ENCODE results near the gene ATP1A2.

The ATP1A2 gene

DNA sequence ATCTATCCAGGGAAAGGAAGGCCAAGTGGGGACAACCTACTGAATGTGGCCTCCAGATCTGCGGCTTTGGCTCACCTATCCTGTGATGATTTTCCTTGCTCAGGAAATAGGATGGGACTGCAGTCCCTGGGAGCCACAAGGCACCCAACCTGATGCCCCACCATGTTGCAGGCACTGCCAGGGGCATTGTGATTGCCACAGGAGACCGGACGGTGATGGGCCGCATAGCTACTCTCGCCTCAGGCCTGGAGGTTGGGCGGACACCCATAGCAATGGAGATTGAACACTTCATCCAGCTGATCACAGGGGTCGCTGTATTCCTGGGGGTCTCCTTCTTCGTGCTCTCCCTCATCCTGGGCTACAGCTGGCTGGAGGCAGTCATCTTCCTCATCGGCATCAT lies 11.8 kb downstream of the ATP1A2 start:
- TF ChIP-seq, protein P1, sequence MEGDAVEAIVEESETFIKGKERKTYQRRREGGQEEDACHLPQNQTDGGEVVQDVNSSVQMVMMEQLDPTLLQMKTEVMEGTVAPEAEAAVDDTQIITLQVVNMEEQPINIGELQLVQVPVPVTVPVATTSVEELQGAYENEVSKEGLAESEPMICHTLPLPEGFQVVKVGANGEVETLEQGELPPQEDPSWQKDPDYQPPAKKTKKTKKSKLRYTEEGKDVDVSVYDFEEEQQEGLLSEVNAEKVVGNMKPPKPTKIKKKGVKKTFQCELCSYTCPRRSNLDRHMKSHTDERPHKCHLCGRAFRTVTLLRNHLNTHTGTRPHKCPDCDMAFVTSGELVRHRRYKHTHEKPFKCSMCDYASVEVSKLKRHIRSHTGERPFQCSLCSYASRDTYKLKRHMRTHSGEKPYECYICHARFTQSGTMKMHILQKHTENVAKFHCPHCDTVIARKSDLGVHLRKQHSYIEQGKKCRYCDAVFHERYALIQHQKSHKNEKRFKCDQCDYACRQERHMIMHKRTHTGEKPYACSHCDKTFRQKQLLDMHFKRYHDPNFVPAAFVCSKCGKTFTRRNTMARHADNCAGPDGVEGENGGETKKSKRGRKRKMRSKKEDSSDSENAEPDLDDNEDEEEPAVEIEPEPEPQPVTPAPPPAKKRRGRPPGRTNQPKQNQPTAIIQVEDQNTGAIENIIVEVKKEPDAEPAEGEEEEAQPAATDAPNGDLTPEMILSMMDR (conservative IDR thresholded peaks at IDR 0.05; ENCODE audit: low read depth) = no peak
- H3K27ac ChIP-seq = no peak overlapping the region
- no peak for DNase-seq (ENCODE audit: low spot score)
- ChIA-PET POLR2A (ENCODE audit: low non-redundant PET) (no interaction called here), CTCF (no interaction called here)

DNA sequence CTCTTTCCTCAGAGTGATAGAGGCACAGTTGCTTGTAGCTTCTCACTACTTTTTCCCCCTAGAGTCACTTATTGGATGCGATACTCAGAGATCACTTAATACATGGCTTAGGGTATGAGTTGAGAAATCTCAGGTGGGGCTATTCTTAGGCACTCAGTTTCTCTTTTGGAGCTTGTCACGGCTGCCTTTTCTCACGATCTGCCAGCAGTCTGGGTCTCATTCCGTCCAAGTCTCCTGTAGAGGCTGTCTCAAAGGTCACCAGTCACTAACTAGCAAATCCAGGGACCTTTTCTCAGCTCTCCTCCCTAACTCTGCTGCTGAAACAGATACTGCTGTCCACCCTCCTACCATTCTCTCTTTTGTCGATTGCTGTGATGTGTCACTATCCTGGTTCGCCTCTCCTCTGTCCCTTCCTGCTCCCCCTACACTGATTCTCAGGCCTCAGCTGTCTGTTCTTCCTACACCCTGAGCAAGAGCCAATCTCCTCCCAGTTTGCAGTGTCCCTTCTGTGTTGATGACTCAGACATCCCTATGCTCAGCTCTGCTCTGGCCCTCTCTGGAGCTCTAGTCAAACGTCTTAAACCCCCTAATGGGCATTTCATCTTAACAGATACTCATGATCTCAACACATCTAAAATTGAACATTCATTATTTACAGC lies 12.4 kb downstream of the ATP1A2 start:
- TF ChIP-seq, protein P1 (conservative IDR thresholded peaks at IDR 0.05; ENCODE audit: low read depth) = no peak
- CTCF ChIA-PET = interaction anchor here (1.0 kb wide), 1 partner anchor 27 kb away, joined by 4 read pairs; no protein-coding TSS in a partner anchor
- POLR2A ChIA-PET (ENCODE audit: low non-redundant PET) = no interaction called here
- H3K27ac ChIP-seq = no peak overlapping the region
- DNase-seq (ENCODE audit: low spot score) = no peak

DNA sequence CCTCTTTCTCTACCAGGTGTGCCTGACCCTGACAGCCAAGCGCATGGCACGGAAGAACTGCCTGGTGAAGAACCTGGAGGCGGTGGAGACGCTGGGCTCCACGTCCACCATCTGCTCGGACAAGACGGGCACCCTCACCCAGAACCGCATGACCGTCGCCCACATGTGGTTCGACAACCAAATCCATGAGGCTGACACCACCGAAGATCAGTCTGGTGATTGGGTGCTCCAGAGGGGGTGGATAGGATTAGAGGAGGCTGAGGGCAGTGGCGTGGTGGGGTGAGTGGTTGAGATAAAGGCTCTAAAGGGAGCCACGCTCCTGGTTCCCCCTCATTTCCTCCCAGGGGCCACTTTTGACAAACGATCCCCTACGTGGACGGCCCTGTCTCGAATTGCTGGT lies 13.1 kb downstream of the ATP1A2 start:
- H3K27ac ChIP-seq = no peak overlapping the region
- POLR2A ChIA-PET (ENCODE audit: low non-redundant PET) = no interaction called here
- TF ChIP-seq, protein P1 (conservative IDR thresholded peaks at IDR 0.05; ENCODE audit: low read depth) = no peak
- no peak for DNase-seq (ENCODE audit: low spot score)
- CTCF ChIA-PET = interaction anchor here (1.0 kb wide), 1 partner anchor 28 kb away, joined by 4 read pairs; no protein-coding TSS in a partner anchor

DNA sequence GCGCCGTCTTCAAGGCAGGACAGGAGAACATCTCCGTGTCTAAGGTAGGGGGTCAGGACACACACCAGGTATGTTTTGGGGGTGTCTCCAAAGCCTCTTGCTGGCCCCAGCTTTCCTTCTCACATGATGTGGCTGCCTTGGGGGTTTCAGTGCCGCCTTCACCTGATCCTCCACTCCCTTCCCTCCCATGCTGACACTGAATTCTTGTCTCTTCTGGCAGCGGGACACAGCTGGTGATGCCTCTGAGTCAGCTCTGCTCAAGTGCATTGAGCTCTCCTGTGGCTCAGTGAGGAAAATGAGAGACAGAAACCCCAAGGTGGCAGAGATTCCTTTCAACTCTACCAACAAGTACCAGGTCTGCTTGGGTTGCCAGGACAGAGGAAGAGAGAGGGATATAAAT lies 13.5 kb downstream of the ATP1A2 start:
- ChIA-PET POLR2A (ENCODE audit: low non-redundant PET) (no interaction called here), CTCF (interaction anchor here (1.0 kb wide), 1 partner anchor 28 kb away, joined by 4 read pairs; no protein-coding TSS in a partner anchor)
- DNase-seq (ENCODE audit: low spot score) = no peak
- TF ChIP-seq, protein P1 (conservative IDR thresholded peaks at IDR 0.05; ENCODE audit: low read depth) = no peak
- no peak overlapping the region for H3K27ac ChIP-seq

DNA sequence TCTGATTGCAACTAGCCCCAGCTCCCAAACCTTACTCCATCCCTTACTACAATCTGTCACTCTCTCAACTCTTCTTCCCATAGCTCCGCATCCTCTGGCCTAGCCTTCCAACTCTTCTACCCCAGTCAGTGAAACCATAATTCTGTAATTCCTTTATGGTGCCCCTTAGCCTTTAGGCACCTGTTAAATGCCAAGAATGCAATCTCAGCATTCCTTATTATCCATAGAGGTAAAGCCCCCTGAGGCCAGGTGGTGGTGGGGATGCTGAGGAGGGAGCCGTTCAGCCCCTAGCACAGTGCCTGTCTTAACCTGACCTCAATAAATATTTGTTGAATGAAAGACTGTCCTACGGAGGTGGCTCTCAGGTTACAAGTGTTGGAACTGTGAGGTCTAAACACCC lies 14.0 kb downstream of the ATP1A2 start:
- no peak for DNase-seq (ENCODE audit: low spot score)
- TF ChIP-seq, protein P1 (conservative IDR thresholded peaks at IDR 0.05; ENCODE audit: low read depth) = no peak
- ChIA-PET CTCF (no interaction called here), POLR2A (ENCODE audit: low non-redundant PET) (no interaction called here)
- no peak overlapping the region for H3K27ac ChIP-seq

DNA sequence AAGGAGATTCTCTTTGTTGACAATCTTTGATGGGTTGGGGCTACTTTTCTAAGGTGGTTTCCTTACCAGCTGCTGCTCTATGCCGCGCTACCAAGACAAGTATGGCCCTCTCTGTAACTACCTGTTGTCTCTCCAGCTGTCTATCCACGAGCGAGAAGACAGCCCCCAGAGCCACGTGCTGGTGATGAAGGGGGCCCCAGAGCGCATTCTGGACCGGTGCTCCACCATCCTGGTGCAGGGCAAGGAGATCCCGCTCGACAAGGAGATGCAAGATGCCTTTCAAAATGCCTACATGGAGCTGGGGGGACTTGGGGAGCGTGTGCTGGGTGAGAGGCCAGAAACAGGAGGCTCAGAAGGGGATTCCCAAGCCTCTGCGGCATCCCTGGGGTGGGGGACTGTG lies 14.4 kb downstream of the ATP1A2 start:
- no peak for DNase-seq (ENCODE audit: low spot score)
- no peak overlapping the region for H3K27ac ChIP-seq
- ChIA-PET POLR2A (ENCODE audit: low non-redundant PET) (no interaction called here), CTCF (interaction anchor here (0.6 kb wide), 1 partner anchor 108 kb away, joined by 4 read pairs; no protein-coding TSS in a partner anchor)
- TF ChIP-seq, protein P1 (conservative IDR thresholded peaks at IDR 0.05; ENCODE audit: low read depth) = no peak

All from RWPE1 (cell line).